SK-N-SH (cell line): ENCODE measurements around the gene CTBS. TPM values are rescaled to one million over a fixed set of nuclear protein-coding genes. Genes with fewer than 3 reads are reported as not detected.

Source experiments
- CTCF ChIA-PET: fragments of 300-600, 350-600 bp; formaldehyde crosslinking; extraction: SDS; loops from one replicate; lab custom pipeline; 2021; lab: Yijun Ruan, JAX
- POLR2A ChIA-PET: fragments of 350-600 bp; sonication (Branson Sonifier 250); formaldehyde crosslinking; extraction: SDS; loops from one replicate; lab custom pipeline; 2020; ENCODE audit warnings: antibody characterized with exemption, inconsistent platforms; lab: Yijun Ruan, JAX
- DNase-seq: peaks from one replicate; pipeline ENCODE4 v3.0.0; 2012
- H2AFZ ChIP-seq: fragments of 200-600 bp; sonication (generic); 2 replicates; pipeline ENCODE4 v1.8.1; 2016; ENCODE audit warnings: antibody characterized with exemption, mild to moderate bottlenecking, low read depth
- H3F3A ChIP-seq: fragments of 200-600 bp; sonication (generic); replicated peaks from 2 replicates; pipeline ENCODE3; 2016; ENCODE audit warnings: antibody characterized with exemption, mild to moderate bottlenecking; ENCODE audit not compliant: insufficient read depth
- H3K27ac ChIP-seq, 2 experiments: fragments of 200-500 bp in 1 of 2; fragments of 200-600 bp in 1 of 2; sonication (Bioruptor generic) in 1 of 2; sonication (generic), shearing (Covaris generic) in 1 of 2; 2 replicates each; pipeline versions ENCODE4 v1.5.1 to v1.6.1; 2014 to 2016; ENCODE audit warnings: low read depth in 2 of 2, inconsistent platforms in 1 of 2, low read length in 1 of 2, mild to moderate bottlenecking in 1 of 2, mixed read lengths in 1 of 2
- H3K27me3 ChIP-seq: fragments of 200-600 bp; sonication (generic), shearing (Covaris generic); 2 replicates; pipeline ENCODE4 v1.6.1; 2016; ENCODE audit warnings: mixed run types; ENCODE audit not compliant: insufficient read depth
- H3K36me3 ChIP-seq, 2 experiments: fragments of 200-500 bp in 1 of 2; fragments of 200-600 bp in 1 of 2; sonication (Bioruptor generic) in 1 of 2; sonication (generic) in 1 of 2; replicated peaks in 1 of 2; 2 replicates each; pipeline versions ENCODE3 to v1.5.1; 2014 to 2016; ENCODE audit warnings: low read length in 1 of 2, mild to moderate bottlenecking in 1 of 2; ENCODE audit not compliant: insufficient read depth in 2 of 2, control insufficient read depth in 1 of 2
- H3K4me1 ChIP-seq, 2 experiments: fragments of 200-500 bp in 1 of 2; fragments of 200-600 bp in 1 of 2; sonication (Bioruptor generic) in 1 of 2; sonication (generic), shearing (Covaris generic) in 1 of 2; 2 replicates each; pipeline versions ENCODE4 v1.5.1 to v1.6.1; 2014 to 2016; ENCODE audit warnings: low read depth in 1 of 2, low read length in 1 of 2, mixed run types in 1 of 2; ENCODE audit not compliant: insufficient read depth in 2 of 2, control insufficient read depth in 1 of 2
- H3K4me2 ChIP-seq: fragments of 200-600 bp; sonication (generic), shearing (Covaris generic); 2 replicates; pipeline ENCODE4 v1.6.1; 2017; ENCODE audit warnings: mixed run types
- H3K4me3 ChIP-seq, 2 experiments: fragments of 200-500 bp in 1 of 2; fragments of 200-600 bp in 1 of 2; sonication (Bioruptor generic) in 1 of 2; sonication (generic), shearing (Covaris generic) in 1 of 2; 2 replicates each; pipeline versions ENCODE4 v1.5.1 to v1.8.1; 2014 to 2016; ENCODE audit warnings: low read depth in 2 of 2, inconsistent platforms in 1 of 2, low read length in 1 of 2, mild to moderate bottlenecking in 1 of 2, mixed read lengths in 1 of 2, moderate library complexity in 1 of 2
- H3K79me2 ChIP-seq: fragments of 200-600 bp; sonication (generic); 2 replicates; pipeline ENCODE4 v1.8.1; 2017; ENCODE audit warnings: mild to moderate bottlenecking; ENCODE audit not compliant: insufficient read depth
- H3K9ac ChIP-seq: fragments of 200-600 bp; sonication (generic); 2 replicates; pipeline ENCODE4 v1.6.1; 2017; ENCODE audit warnings: mixed run types
- H3K9me2 ChIP-seq: fragments of 200-600 bp; sonication (generic); 2 replicates; pipeline ENCODE4 v1.6.1; 2017; ENCODE audit warnings: mixed run types
- H3K9me3 ChIP-seq: fragments of 200-600 bp; sonication (generic); 2 replicates; pipeline ENCODE4 v1.6.1; 2017; ENCODE audit warnings: mixed run types, mild to moderate bottlenecking, moderate library complexity
- H4K20me1 ChIP-seq: fragments of 200-600 bp; sonication (generic); 2 replicates; pipeline ENCODE4 v1.6.1; 2017; ENCODE audit warnings: mild to moderate bottlenecking, mixed run types; ENCODE audit not compliant: insufficient read depth
- EP300 ChIP-seq, 2 experiments: IDR thresholded peaks; 2 replicates each; pipeline versions ENCODE4 v1.4.0 to v1.6.1; 2012; ENCODE audit warnings: borderline replicate concordance in 1 of 2, low read depth in 1 of 2, low read length in 1 of 2
- FOSL2 ChIP-seq: IDR thresholded peaks from 2 replicates; pipeline ENCODE4 v1.4.0; 2012; ENCODE audit warnings: low read depth, mild to moderate bottlenecking, moderate library complexity, borderline replicate concordance
- FOXM1 ChIP-seq: IDR thresholded peaks from 2 replicates; pipeline ENCODE4 v1.4.0; 2012; ENCODE audit warnings: low read depth, mild to moderate bottlenecking
- GABPA ChIP-seq: IDR thresholded peaks from 2 replicates; pipeline ENCODE4 v1.4.0; 2012; ENCODE audit warnings: low read depth, mild to moderate bottlenecking
- GATA2 ChIP-seq: sonication (generic); formaldehyde crosslinking; IDR thresholded peaks from 2 replicates; pipeline ENCODE4 v1.5.0; 2020; ENCODE audit warnings: mild to moderate bottlenecking, missing genetic modification reagents
- IRF3 ChIP-seq: fragments of 150-350 bp; IDR thresholded peaks from 2 replicates; pipeline ENCODE4 v1.6.1; 2016; ENCODE audit warnings: mild to moderate bottlenecking, low read depth, low read length
- JUND ChIP-seq: IDR thresholded peaks from 2 replicates; pipeline ENCODE4 v1.4.0; 2012
- MAX ChIP-seq: IDR thresholded peaks from 2 replicates; pipeline ENCODE4 v1.4.0; 2012; ENCODE audit warnings: low read depth
- NFIC ChIP-seq: IDR thresholded peaks from 2 replicates; pipeline ENCODE4 v1.4.0; 2012; ENCODE audit warnings: borderline replicate concordance
- PBX3 ChIP-seq: IDR thresholded peaks from 2 replicates; pipeline ENCODE4; 2012
- POLR2AphosphoS5 ChIP-seq: IDR thresholded peaks from 2 replicates; pipeline ENCODE4 v1.6.1; 2012; ENCODE audit warnings: low read depth, low read length
- RXRA ChIP-seq: IDR thresholded peaks from 2 replicates; pipeline ENCODE4 v1.4.0; 2012; ENCODE audit warnings: low read depth, mild to moderate bottlenecking, borderline replicate concordance
- SIN3A ChIP-seq: IDR thresholded peaks from 2 replicates; pipeline ENCODE4 v1.6.1; 2012; ENCODE audit warnings: low read depth, mild to moderate bottlenecking, low read length, moderate library complexity, borderline replicate concordance
- SMC3 ChIP-seq: IDR thresholded peaks from 2 replicates; pipeline ENCODE4 v1.6.1; 2012; ENCODE audit warnings: low read depth, low read length, improper control_type of control experiment
- TCF12 ChIP-seq: IDR thresholded peaks from 2 replicates; pipeline ENCODE4 v1.4.0; 2012
- TEAD4 ChIP-seq: IDR thresholded peaks from 2 replicates; pipeline ENCODE4 v1.4.0; 2012; ENCODE audit warnings: mild to moderate bottlenecking, borderline replicate concordance; ENCODE audit not compliant: insufficient read depth
- USF2 ChIP-seq: fragments of 150-350 bp; IDR thresholded peaks from 2 replicates; pipeline ENCODE4 v1.6.1; 2017; ENCODE audit warnings: antibody characterized with exemption, low read length, low read depth, borderline replicate concordance
- YY1 ChIP-seq: IDR thresholded peaks from 2 replicates; pipeline ENCODE4 v1.4.0; 2012; ENCODE audit warnings: low read depth, mild to moderate bottlenecking
- ZBTB33 ChIP-seq: IDR thresholded peaks from 2 replicates; pipeline ENCODE4 v1.4.0; 2012; ENCODE audit warnings: low read depth, borderline replicate concordance
- WGBS: methylation state at CpG from one replicate; pipeline ENCODE4 v1.1.6; 2017; ENCODE audit warnings: low lambda C conversion rate; 5-methylcytosine and 5-hydroxymethylcytosine counted together
- polyA plus RNA-seq, 3 experiments: library from polyadenylated mRNA; depleted of rRNA; stranded (reverse); fragments of >200 nt; gene quantifications; 2 replicates each; pipeline ENCODE4 v1.2.3, GENCODE V29; 2012

The CTBS gene
- polyA plus RNA-seq, 1 of the 3 experiments (the other 2 are of a cell fraction) = 16.6 TPM

GRCh38 chr1:84584126-84584525 is 9.9 kb upstream of the CTBS start:
- CTCF ChIA-PET = interaction anchor here (2.0 to 2.5 kb wide), 2 partner anchors 36 to 188 kb away, joined by 5 to 6 read pairs; no protein-coding TSS in a partner anchor
- H3K4me1 ChIP-seq = peaks cover 7 to 8% of the 10 kb centered on the region in 2 experiments; a peak in 2 of 4 replicates
- WGBS = 100% methylated on average over 2 of the region's 2 CpGs
- H3K9me3 ChIP-seq = no peaks in the 10 kb centered on the region
- POLR2A ChIA-PET = interaction anchor here (1.8 kb wide), 1 partner anchor 10 kb away, joined by 3 read pairs; the partner anchor contains the start of gene CTBS
- no peaks in the 10 kb centered on the region for H3K36me3 ChIP-seq
- DNase-seq = no peak
- no peak overlapping the region for H3K9ac ChIP-seq
- H4K20me1 ChIP-seq = no peaks in the 10 kb centered on the region
- no peak overlapping the region for H3K4me3 ChIP-seq
- H3K79me2 ChIP-seq = no peaks in the 10 kb centered on the region
- no peak overlapping the region; a peak in 1 of 4 replicates for H3K27ac ChIP-seq
- TF ChIP-seq GATA2 (CRISPR knock-in tag) = no peak
- TF ChIP-seq GABPA = no peak
- no peak for TF ChIP-seq JUND
- TF ChIP-seq TEAD4 = no peak
- TF ChIP-seq EP300 (IDR thresholded peaks at IDR 0.05; ENCODE audit: borderline replicate concordance in 1 of 2, low read depth in 1 of 2, low read length in 1 of 2) = no peak
- TF ChIP-seq FOXM1 = no peak
- no peak for TF ChIP-seq TCF12
- H2AFZ ChIP-seq = no peak overlapping the region
- H3F3A ChIP-seq = no peaks in the 10 kb centered on the region
- no peak overlapping the region for H3K4me2 ChIP-seq
- no peaks in the 10 kb centered on the region for H3K27me3 ChIP-seq
- no peaks in the 10 kb centered on the region for H3K9me2 ChIP-seq

- H3K9ac ChIP-seq = no peak overlapping the region
- no peak overlapping the region for H3K4me3 ChIP-seq
- H3K9me2 ChIP-seq = no peaks in the 10 kb centered on the region
- WGBS = 87% methylated on average over 10 of the region's 10 CpGs
- H3K27ac ChIP-seq = peak overlapping the region in 1 of 2 experiments; percentile 61; a peak in 2 of 4 replicates
- DNase-seq = no peak
- H3K4me2 ChIP-seq = no peak overlapping the region
- no peaks in the 10 kb centered on the region for H3K9me3 ChIP-seq
- no peaks in the 10 kb centered on the region for H3K27me3 ChIP-seq
- H4K20me1 ChIP-seq = no peaks in the 10 kb centered on the region
- H3K4me1 ChIP-seq = peaks cover 7 to 8% of the 10 kb centered on the region in 2 experiments; a peak in 2 of 4 replicates
- H2AFZ ChIP-seq = no peak overlapping the region
- no peaks in the 10 kb centered on the region for H3F3A ChIP-seq
- no peaks in the 10 kb centered on the region for H3K79me2 ChIP-seq
- CTCF ChIA-PET = interaction anchor here (2.0 to 2.5 kb wide), 2 partner anchors 37 to 189 kb away, joined by 5 to 6 read pairs; no protein-coding TSS in a partner anchor
- POLR2A ChIA-PET = interaction anchor here (1.8 kb wide), 1 partner anchor 10 kb away, joined by 3 read pairs; the partner anchor contains the start of gene CTBS
- H3K36me3 ChIP-seq = no peaks in the 10 kb centered on the region
- no peak for TF ChIP-seq SIN3A
- no peak for TF ChIP-seq TCF12
- TF ChIP-seq IRF3 = no peak
- TF ChIP-seq POLR2AphosphoS5 = no peak
- no peak for TF ChIP-seq YY1
- no peak for TF ChIP-seq TEAD4
- no peak for TF ChIP-seq ZBTB33
- TF ChIP-seq USF2 = no peak
- no peak for TF ChIP-seq EP300 (IDR thresholded peaks at IDR 0.05; ENCODE audit: borderline replicate concordance in 1 of 2, low read depth in 1 of 2, low read length in 1 of 2)
- TF ChIP-seq MAX = no peak
- no peak for TF ChIP-seq PBX3
- TF ChIP-seq FOSL2 = no peak
- TF ChIP-seq NFIC = no peak
- no peak for TF ChIP-seq RXRA
- TF ChIP-seq SMC3 = no peak
These were observed 9.4 kb upstream of the CTBS start for GRCh38 chr1:84583648-84584047.
